HL-60 (cell line): Measurements from ENCODE around the gene RPL5.

Source experiments
- DNase-seq, 2 experiments: peaks; one replicate each; pipeline ENCODE4 v3.0.0-alpha.2; 2010 to 2020; ENCODE audit warnings: low read depth in 1 of 2, low spot score in 1 of 2
- H3K27ac ChIP-seq: fragments of 250-450 bp; sonication (Bioruptor Pico); replicated peaks from 2 replicates; pipeline ENCODE4 v1.5.1; 2020; ENCODE audit warnings: mild to moderate bottlenecking, moderate library complexity
- H3K27me3 ChIP-seq: fragments of 250-450 bp; sonication (Bioruptor Pico); 2 replicates; pipeline ENCODE4 v1.5.1; 2021; ENCODE audit warnings: mild to moderate bottlenecking, moderate library complexity; ENCODE audit not compliant: insufficient read depth, poor library complexity, severe bottlenecking
- H3K4me3 ChIP-seq: replicated peaks from 2 replicates; pipeline ENCODE4 v1.5.1; 2011; ENCODE audit warnings: mild to moderate bottlenecking, control low read depth, low read length; ENCODE audit not compliant: insufficient read depth
- GABPA ChIP-seq: IDR thresholded peaks from 2 replicates; pipeline ENCODE4 v1.6.1; 2012; ENCODE audit warnings: low read depth
- POLR2AphosphoS5 ChIP-seq: IDR thresholded peaks from 2 replicates; pipeline ENCODE4 v1.6.1; 2012; ENCODE audit warnings: low read depth
- SPI1 ChIP-seq: IDR thresholded peaks from 2 replicates; pipeline ENCODE4 v1.6.1; 2012; ENCODE audit warnings: low read depth, mild to moderate bottlenecking, borderline replicate concordance
- TF ChIP-seq, protein P1 (sequence below): IDR thresholded peaks from one replicate; pipeline ENCODE4 v1.5.1; 2011; ENCODE audit warnings: low read length, control low read depth, inconsistent platforms; ENCODE audit not compliant: insufficient read depth
- TF ChIP-seq, protein P2 (sequence below): IDR thresholded peaks from 2 replicates; pipeline ENCODE4 v1.6.1; 2012; ENCODE audit warnings: low read depth; ENCODE audit not compliant: insufficient replicate concordance

Gene RPL5

DNA sequence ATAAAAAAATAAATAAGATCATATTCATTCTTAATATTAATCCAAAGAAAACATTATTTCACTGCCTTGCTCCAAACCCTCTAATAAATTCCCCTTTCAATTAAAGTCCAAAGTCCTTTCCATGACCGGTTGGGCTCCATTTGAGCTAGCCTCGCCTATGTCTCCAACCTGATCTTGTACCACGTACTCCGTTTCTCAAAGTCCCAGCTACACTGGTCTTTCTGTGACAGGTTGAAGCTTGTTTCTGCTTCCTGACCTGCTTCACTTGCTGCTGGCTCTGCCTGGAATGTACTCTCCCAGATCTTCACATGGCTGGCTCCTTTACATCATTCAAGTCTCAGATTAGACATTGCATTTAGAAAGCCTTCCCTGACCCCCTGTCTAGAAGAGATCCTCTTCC is 16.4 kb downstream of the RPL5 start:
- Histone ChIP-seq H3K4me3 (no peak overlapping the region), H3K27ac (no peak overlapping the region), H3K27me3 (no peaks in the 10 kb centered on the region)
- DNase-seq = no peak
- TF ChIP-seq GABPA (no peak), SPI1 (no peak), POLR2AphosphoS5 (no peak)
- TF ChIP-seq, protein P1, sequence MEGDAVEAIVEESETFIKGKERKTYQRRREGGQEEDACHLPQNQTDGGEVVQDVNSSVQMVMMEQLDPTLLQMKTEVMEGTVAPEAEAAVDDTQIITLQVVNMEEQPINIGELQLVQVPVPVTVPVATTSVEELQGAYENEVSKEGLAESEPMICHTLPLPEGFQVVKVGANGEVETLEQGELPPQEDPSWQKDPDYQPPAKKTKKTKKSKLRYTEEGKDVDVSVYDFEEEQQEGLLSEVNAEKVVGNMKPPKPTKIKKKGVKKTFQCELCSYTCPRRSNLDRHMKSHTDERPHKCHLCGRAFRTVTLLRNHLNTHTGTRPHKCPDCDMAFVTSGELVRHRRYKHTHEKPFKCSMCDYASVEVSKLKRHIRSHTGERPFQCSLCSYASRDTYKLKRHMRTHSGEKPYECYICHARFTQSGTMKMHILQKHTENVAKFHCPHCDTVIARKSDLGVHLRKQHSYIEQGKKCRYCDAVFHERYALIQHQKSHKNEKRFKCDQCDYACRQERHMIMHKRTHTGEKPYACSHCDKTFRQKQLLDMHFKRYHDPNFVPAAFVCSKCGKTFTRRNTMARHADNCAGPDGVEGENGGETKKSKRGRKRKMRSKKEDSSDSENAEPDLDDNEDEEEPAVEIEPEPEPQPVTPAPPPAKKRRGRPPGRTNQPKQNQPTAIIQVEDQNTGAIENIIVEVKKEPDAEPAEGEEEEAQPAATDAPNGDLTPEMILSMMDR = no peak
- TF ChIP-seq, protein P2, sequence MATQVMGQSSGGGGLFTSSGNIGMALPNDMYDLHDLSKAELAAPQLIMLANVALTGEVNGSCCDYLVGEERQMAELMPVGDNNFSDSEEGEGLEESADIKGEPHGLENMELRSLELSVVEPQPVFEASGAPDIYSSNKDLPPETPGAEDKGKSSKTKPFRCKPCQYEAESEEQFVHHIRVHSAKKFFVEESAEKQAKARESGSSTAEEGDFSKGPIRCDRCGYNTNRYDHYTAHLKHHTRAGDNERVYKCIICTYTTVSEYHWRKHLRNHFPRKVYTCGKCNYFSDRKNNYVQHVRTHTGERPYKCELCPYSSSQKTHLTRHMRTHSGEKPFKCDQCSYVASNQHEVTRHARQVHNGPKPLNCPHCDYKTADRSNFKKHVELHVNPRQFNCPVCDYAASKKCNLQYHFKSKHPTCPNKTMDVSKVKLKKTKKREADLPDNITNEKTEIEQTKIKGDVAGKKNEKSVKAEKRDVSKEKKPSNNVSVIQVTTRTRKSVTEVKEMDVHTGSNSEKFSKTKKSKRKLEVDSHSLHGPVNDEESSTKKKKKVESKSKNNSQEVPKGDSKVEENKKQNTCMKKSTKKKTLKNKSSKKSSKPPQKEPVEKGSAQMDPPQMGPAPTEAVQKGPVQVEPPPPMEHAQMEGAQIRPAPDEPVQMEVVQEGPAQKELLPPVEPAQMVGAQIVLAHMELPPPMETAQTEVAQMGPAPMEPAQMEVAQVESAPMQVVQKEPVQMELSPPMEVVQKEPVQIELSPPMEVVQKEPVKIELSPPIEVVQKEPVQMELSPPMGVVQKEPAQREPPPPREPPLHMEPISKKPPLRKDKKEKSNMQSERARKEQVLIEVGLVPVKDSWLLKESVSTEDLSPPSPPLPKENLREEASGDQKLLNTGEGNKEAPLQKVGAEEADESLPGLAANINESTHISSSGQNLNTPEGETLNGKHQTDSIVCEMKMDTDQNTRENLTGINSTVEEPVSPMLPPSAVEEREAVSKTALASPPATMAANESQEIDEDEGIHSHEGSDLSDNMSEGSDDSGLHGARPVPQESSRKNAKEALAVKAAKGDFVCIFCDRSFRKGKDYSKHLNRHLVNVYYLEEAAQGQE = no peak

DNA sequence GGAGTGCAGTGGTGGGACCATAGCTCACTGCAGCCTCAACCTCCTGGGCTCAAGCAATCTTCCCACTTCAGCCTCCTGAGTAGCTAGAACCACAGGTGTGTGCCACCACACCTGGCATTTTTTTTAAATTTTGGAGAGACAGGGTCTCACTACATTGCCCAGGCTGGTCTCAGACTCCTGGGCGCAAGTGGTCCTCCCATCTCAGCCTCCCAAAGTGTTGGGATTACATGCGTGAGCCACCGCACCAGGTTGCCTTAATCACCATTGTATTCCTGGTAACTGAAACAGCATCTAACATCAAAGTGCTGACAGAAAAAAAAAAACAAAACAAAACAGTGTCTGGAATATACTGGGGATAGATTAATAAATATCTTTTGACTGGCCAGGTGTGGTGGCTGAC is 18.2 kb downstream of the RPL5 start:
- TF ChIP-seq, protein P1 = no peak
- TF ChIP-seq, protein P2 = no peak
- no peak for TF ChIP-seq SPI1
- no peak overlapping the region for H3K4me3 ChIP-seq
- no peak for DNase-seq

DNA sequence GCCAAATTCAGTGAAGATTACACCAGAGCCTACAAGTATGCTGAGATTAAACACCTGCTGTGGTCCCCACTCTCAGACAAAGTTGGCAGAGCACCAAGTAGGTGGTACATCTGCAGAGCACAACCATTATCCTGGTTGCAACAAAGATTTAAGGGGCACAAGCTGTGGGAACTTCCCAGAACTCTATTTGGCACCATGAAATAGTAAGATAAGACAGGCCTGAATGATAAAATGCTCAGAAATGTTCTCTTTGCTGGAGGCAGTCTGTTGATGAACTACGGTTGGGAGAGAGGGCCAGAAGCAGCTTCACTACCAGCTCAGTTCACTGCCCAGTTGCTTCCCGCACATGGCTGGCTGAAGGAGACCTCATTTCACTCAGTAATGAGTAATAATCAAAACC is 19.9 kb downstream of the RPL5 start:
- no peaks in the 10 kb centered on the region for H3K27me3 ChIP-seq
- H3K27ac ChIP-seq = no peak overlapping the region
- H3K4me3 ChIP-seq = no peak overlapping the region
- no peak for TF ChIP-seq SPI1
- TF ChIP-seq, protein P1 = no peak
- DNase-seq = no peak

More for the DNA sequence above, 18.2 kb downstream of the RPL5 start:
- no peak overlapping the region for H3K27ac ChIP-seq
- H3K27me3 ChIP-seq = no peaks in the 10 kb centered on the region

DNA sequence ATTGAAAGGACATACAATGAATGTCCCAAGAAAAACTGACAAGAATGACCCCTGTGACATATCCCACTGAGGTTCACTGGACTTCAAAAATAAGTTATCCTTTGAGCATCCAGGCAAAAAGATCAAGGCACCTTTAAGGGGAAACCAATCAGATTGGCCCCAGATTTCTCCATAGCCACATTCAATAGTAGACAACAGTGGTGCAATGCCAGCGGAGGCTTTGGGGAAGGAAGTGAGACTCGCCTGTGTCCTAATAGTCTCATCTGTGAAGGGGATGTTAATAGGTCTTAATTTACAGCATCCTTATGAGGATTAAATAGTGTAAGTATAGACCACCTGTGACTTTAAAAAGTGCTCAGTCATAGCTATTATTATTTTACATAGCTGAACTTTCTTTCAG is 21.5 kb downstream of the RPL5 start:
- no peaks in the 10 kb centered on the region for H3K27me3 ChIP-seq
- no peak overlapping the region for H3K4me3 ChIP-seq
- peak in 1 of 2 experiments; percentile 81 for DNase-seq
- TF ChIP-seq SPI1 (peak; percentile 78), POLR2AphosphoS5 (no peak)
- H3K27ac ChIP-seq = no peak overlapping the region
